ENCODE data around the gene RNF26. TPM values are rescaled to one million over a fixed set of nuclear protein-coding genes. Genes with fewer than 3 reads are reported as not detected.
A peak's percentile ranks its signal among the peaks of the same experiment; 100 is the strongest.

The RNF26 gene
- total RNA-seq, 1 experiment from 2014 or later, result 90.6 TPM

GRCh38 chr11:119305556-119306372, 28.6 kb upstream of the RNF26 start:
- no peak for ATAC-seq

More at GRCh38 chr11:119305556-119306372, 28.6 kb upstream of the RNF26 start:
- Mint-ChIP-seq H3K27me3 (ENCODE audit: low read depth) (no peaks in the 10 kb centered on the region), H3K4me3 (no peak overlapping the region), H3K27ac (peak overlapping the region; percentile 82), H3K4me1 (peaks cover 14% of the 10 kb centered on the region), H3K36me3 (peaks cover 43% of the 10 kb centered on the region), H3K9me3 (no peaks in the 10 kb centered on the region)
- TF ChIP-seq IRF2 (CRISPR knock-in tag; IDR thresholded peaks at IDR 0.05; ENCODE audit: borderline replicate concordance, low read depth) (no peak), E2F4 (CRISPR knock-in tag; IDR thresholded peaks at IDR 0.05; ENCODE audit: borderline replicate concordance, low read depth) (no peak), E2F5 (CRISPR knock-in tag; IDR thresholded peaks at IDR 0.05) (no peak), FOXP1 (CRISPR knock-in tag; IDR thresholded peaks at IDR 0.05; ENCODE audit: borderline replicate concordance) (no peak), ZSCAN18 (CRISPR knock-in tag; IDR thresholded peaks at IDR 0.05) (no peak), ZNF263 (CRISPR knock-in tag; IDR thresholded peaks at IDR 0.05; ENCODE audit: low read depth) (no peak), CREB1 (CRISPR knock-in tag; IDR thresholded peaks at IDR 0.05) (no peak), ATF3 (CRISPR knock-in tag; conservative IDR thresholded peaks at IDR 0.05) (no peak), HMGXB4 (CRISPR knock-in tag; IDR thresholded peaks at IDR 0.05) (no peak), NFE2L1 (CRISPR knock-in tag; IDR thresholded peaks at IDR 0.05) (no peak), NFYB (CRISPR knock-in tag; conservative IDR thresholded peaks at IDR 0.05; ENCODE audit: low read depth) (no peak), ZNF138 (CRISPR knock-in tag; conservative IDR thresholded peaks at IDR 0.05) (no peak), TEAD1 (CRISPR knock-in tag; IDR thresholded peaks at IDR 0.05) (no peak), ZNF281 (CRISPR knock-in tag; IDR thresholded peaks at IDR 0.05) (no peak), ATF1 (CRISPR knock-in tag; IDR thresholded peaks at IDR 0.05) (no peak), CBFB (CRISPR knock-in tag; IDR thresholded peaks at IDR 0.05; ENCODE audit: low read depth) (no peak)
- CTCF ChIA-PET, result interaction anchor here (0.7 to 2.9 kb wide), 6 partner anchors 10 to 1094 kb away, joined by 3 to 46 read pairs (median 10); partner anchors contain the start of genes CBL and MCAM
- DNase-seq (ENCODE audit: low spot score), result no peak
- POLR2A ChIA-PET, result interaction anchor here (1.0 to 1.6 kb wide), 2 partner anchors 12 to 15 kb away, joined by 3 read pairs; partner anchors contain the start of gene MCAM
